Peyer's patch (tissue), 4 donors: ENCODE data around the gene ALOX15B. TPM values are rescaled to one million over a fixed set of nuclear protein-coding genes. Genes with fewer than 3 reads are reported as not detected.

ENCODE experiments used
- DNase-seq, 3 donors: peaks; one replicate each; pipeline ENCODE4 v3.0.0-alpha.2; 2017 to 2019
- H3K27ac ChIP-seq, 4 donors: fragments of 200-600 bp; sonication (generic); one replicate each; pipeline ENCODE4 v1.5.1; 2016 to 2019
- H3K27me3 ChIP-seq, 2 donors: fragments of 200-600 bp; sonication (generic); one replicate each; pipeline ENCODE4 v1.5.1; 2019
- H3K36me3 ChIP-seq, 3 donors: fragments of 200-600 bp; sonication (generic); one replicate each; pipeline ENCODE4 v1.5.1; 2016 to 2019
- H3K4me1 ChIP-seq, 4 donors: fragments of 200-600 bp; sonication (generic); one replicate each; pipeline ENCODE4 v1.5.1; 2016 to 2019
- H3K4me3 ChIP-seq, 4 donors: fragments of 200-600 bp; sonication (generic); 1 replicate in 3 of 4; 2 replicates in 1 of 4; pipeline ENCODE4 v1.5.1; 2016 to 2019; ENCODE audit warnings: mild to moderate bottlenecking in 1 of 4
- H3K9me3 ChIP-seq, 4 donors: fragments of 200-600 bp; sonication (generic); one replicate each; pipeline ENCODE4 v1.5.1; 2016 to 2019; ENCODE audit warnings: mild to moderate bottlenecking in 1 of 4
- POLR2A ChIP-seq, 2 donors: fragments of 450-650 bp; IDR thresholded peaks; one replicate each; pipeline ENCODE4 v1.5.1; 2017; ENCODE audit warnings: antibody characterized with exemption in 2 of 2, mild to moderate bottlenecking in 2 of 2, moderate library complexity in 2 of 2
- total RNA-seq, 4 donors: library from RNA; depleted of rRNA; stranded (reverse); fragments of >200 nt; gene quantifications; one replicate each; pipeline ENCODE4 v1.1.0, GENCODE V29; 2016
- TF ChIP-seq, protein P1 (sequence below), 6 experiments: fragments of 450-650 bp in 4 of 6; fragments of 200-600 bp in 2 of 6; sonication (generic) in 1 of 6; IDR thresholded peaks; one replicate each; pipeline ENCODE4 v1.5.1; 2017 to 2019; ENCODE audit warnings: antibody characterized with exemption in 6 of 6, mild to moderate bottlenecking in 3 of 6, moderate library complexity in 1 of 6

ALOX15B gene
- total RNA-seq, 4 donors from 2014 or later = 0.70 to 4.1 (median 2.1) TPM

DNA sequence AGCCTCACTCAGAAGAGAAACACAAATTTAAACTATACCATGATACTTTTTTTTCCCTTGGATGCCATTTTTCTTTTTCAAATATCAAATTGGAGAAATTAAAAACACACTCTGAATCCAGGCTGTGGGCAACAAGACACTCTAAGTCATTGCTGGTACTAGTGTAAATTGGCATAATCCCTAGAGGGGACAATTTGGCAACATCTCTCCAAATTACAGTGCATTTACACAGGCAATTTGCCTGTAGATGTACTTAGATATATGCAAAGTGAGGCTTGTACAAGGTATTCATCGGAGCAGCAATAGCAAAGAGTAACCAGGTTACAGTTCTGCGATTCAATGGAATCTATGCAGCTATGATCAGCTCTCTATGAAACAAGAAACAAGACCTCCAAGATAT is 43.1 kb upstream of the ALOX15B start:
- no peak for DNase-seq
- TF ChIP-seq POLR2A (IDR thresholded peaks at IDR 0.05) = no peak
- TF ChIP-seq, protein P1, sequence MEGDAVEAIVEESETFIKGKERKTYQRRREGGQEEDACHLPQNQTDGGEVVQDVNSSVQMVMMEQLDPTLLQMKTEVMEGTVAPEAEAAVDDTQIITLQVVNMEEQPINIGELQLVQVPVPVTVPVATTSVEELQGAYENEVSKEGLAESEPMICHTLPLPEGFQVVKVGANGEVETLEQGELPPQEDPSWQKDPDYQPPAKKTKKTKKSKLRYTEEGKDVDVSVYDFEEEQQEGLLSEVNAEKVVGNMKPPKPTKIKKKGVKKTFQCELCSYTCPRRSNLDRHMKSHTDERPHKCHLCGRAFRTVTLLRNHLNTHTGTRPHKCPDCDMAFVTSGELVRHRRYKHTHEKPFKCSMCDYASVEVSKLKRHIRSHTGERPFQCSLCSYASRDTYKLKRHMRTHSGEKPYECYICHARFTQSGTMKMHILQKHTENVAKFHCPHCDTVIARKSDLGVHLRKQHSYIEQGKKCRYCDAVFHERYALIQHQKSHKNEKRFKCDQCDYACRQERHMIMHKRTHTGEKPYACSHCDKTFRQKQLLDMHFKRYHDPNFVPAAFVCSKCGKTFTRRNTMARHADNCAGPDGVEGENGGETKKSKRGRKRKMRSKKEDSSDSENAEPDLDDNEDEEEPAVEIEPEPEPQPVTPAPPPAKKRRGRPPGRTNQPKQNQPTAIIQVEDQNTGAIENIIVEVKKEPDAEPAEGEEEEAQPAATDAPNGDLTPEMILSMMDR (IDR thresholded peaks at IDR 0.05) = no peak
- no peaks in the 10 kb centered on the region for H3K9me3 ChIP-seq
- H3K4me3 ChIP-seq = no peak overlapping the region
- no peak overlapping the region for H3K27ac ChIP-seq
- no peaks in the 10 kb centered on the region for H3K4me1 ChIP-seq
- no peaks in the 10 kb centered on the region for H3K36me3 ChIP-seq
- H3K27me3 ChIP-seq = no peaks in the 10 kb centered on the region

GRCh38 chr17:7997186-7997585 is 41.7 kb upstream of the ALOX15B start:
- peak in 2 of 3 donors; percentile 26 to 64 for DNase-seq
- H3K4me1 ChIP-seq = peaks cover 0 to 4% (median under 1%) of the 10 kb centered on the region in 4 donors
- no peak overlapping the region for H3K4me3 ChIP-seq
- H3K36me3 ChIP-seq = no peaks in the 10 kb centered on the region
- TF ChIP-seq, protein P1 (IDR thresholded peaks at IDR 0.05) = peak in 4 of 6 experiments; percentile 15 to 37 (median 30)
- no peak for TF ChIP-seq POLR2A (IDR thresholded peaks at IDR 0.05)
- H3K9me3 ChIP-seq = no peaks in the 10 kb centered on the region
- peaks cover 0 to 4% of the 10 kb centered on the region in 2 donors for H3K27me3 ChIP-seq
- no peak overlapping the region for H3K27ac ChIP-seq

- Histone ChIP-seq H3K9me3 (no peaks in the 10 kb centered on the region), H3K36me3 (no peaks in the 10 kb centered on the region), H3K27ac (no peak within 1 kb of the TSS), H3K4me3 (peak within 1 kb of the TSS in 3 of 4 donors; percentile 24 to 33 (median 26)), H3K27me3 (peaks cover 0 to 22% of the 10 kb centered on the region in 2 donors), H3K4me1 (peaks cover 0 to 20% (median 8%) of the 10 kb centered on the region in 4 donors)
- peak in 2 of 3 donors; percentile 47 to 62 for DNase-seq
- TF ChIP-seq, protein P1 (IDR thresholded peaks at IDR 0.05) = no peak
- TF ChIP-seq POLR2A (IDR thresholded peaks at IDR 0.05) = no peak
Measured at GRCh38 chr17:8001976-8002720, 36.7 kb upstream of the ALOX15B start, which contains the start of gene GUCY2D. Gene GUCY2D, plus strand, starts transcription at chr17:8002615. Its CDS starts 433 bp downstream, at chr17:8003048.

DNA sequence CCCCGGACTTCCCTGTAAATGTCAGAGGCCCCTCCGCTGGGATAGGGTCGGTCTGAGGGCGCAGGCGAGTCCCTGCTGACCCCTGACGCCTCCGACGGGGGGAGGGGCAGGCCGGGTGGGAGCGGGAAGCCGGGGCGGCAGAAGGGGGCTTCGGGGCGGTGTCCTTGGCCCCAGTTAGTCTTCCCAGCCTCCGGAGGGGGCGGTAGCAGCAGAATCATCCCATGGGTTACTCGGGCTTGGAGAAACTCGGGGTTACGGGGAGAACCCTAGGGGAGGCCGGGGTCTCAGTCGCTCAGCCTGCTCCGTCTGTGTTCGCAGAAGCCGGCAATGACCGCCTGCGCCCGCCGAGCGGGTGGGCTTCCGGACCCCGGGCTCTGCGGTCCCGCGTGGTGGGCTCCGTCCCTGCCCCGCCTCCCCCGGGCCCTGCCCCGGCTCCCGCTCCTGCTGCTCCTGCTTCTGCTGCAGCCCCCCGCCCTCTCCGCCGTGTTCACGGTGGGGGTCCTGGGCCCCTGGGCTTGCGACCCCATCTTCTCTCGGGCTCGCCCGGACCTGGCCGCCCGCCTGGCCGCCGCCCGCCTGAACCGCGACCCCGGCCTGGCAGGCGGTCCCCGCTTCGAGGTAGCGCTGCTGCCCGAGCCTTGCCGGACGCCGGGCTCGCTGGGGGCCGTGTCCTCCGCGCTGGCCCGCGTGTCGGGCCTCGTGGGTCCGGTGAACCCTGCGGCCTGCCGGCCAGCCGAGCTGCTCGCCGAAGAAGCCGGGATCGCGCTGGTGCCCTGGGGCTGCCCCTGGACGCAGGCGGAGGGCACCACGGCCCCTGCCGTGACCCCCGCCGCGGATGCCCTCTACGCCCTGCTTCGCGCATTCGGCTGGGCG is 35.9 kb upstream of the ALOX15B start:
- DNase-seq = no peak
- H3K4me3 ChIP-seq = peak overlapping the region in 3 of 4 donors; percentile 24 to 33 (median 26)

GRCh38 chr17:8003594-8004181 is 35.2 kb upstream of the ALOX15B start:
- Histone ChIP-seq H3K27ac (no peak overlapping the region), H3K36me3 (no peaks in the 10 kb centered on the region), H3K27me3 (peaks cover 0 to 22% of the 10 kb centered on the region in 2 donors), H3K4me1 (peaks cover 0 to 20% (median 8%) of the 10 kb centered on the region in 4 donors), H3K9me3 (no peaks in the 10 kb centered on the region), H3K4me3 (peak overlapping the region in 1 of 4 donors; percentile 33)
- no peak for DNase-seq
- TF ChIP-seq, protein P1 (IDR thresholded peaks at IDR 0.05) = no peak
- no peak for TF ChIP-seq POLR2A (IDR thresholded peaks at IDR 0.05)

More for the DNA sequence above, 35.9 kb upstream of the ALOX15B start:
- H3K9me3 ChIP-seq = no peaks in the 10 kb centered on the region
- peaks cover 0 to 22% of the 10 kb centered on the region in 2 donors for H3K27me3 ChIP-seq
- no peak overlapping the region for H3K27ac ChIP-seq
- TF ChIP-seq POLR2A (IDR thresholded peaks at IDR 0.05) = no peak
- TF ChIP-seq, protein P1 (IDR thresholded peaks at IDR 0.05) = no peak
- no peaks in the 10 kb centered on the region for H3K36me3 ChIP-seq
- H3K4me1 ChIP-seq = peaks cover 0 to 20% (median 8%) of the 10 kb centered on the region in 4 donors
